NAMALWA (cell line): Measurements from ENCODE around the gene ZMYND10.

ENCODE experiments used
- DNase-seq: peaks from one replicate; pipeline ENCODE4 v3.0.0-alpha.2; 2015; ENCODE audit warnings: low spot score

Gene ZMYND10

DNA sequence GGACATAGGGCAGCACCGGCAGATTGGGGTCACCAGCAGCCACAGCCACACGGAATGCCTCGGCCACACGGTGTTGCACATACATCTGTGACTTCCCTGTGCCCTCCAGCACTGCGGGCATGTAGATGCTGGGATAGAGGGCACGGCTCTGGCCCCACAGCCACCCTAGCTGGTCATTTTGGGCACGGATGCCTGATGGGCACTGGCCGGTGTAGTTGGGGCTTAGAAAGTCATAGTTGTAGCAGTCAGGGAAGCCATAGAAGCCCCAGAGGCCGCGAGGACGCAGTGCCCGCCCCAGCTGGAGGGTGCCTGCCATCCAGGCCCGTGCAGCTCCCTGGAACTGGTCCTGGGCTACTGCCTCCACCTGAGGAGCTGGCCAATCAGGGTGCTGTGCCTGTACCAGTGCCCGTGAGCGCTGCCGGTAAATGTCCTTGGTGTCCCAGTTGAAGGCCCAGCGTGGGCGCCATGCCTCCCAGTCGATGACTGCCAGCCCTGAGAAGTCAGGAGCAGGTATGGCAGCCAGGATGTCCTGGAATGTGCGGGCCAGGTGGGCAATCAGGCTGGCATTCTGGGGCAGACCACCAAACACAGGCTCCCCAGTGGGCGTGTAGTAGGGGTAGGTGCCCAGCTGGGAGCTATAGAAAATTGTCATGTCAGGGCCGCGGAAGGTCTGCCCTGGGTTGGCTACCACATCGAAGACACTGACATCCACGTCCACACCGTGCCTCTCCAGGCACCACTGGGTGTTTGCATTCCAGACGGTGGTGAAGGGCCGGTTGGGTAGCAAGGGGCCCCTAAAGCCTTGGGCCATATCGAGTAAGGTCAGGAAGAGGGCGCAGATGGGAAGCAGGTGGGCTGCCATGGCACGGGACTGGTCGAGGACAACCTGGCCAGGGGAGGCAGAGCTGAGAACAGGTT is 43.2 kb downstream of the ZMYND10 start:
- no peak for DNase-seq

GRCh38 chr3:50300681-50301254 is 44.8 kb downstream of the ZMYND10 start:
- no peak for DNase-seq

DNA sequence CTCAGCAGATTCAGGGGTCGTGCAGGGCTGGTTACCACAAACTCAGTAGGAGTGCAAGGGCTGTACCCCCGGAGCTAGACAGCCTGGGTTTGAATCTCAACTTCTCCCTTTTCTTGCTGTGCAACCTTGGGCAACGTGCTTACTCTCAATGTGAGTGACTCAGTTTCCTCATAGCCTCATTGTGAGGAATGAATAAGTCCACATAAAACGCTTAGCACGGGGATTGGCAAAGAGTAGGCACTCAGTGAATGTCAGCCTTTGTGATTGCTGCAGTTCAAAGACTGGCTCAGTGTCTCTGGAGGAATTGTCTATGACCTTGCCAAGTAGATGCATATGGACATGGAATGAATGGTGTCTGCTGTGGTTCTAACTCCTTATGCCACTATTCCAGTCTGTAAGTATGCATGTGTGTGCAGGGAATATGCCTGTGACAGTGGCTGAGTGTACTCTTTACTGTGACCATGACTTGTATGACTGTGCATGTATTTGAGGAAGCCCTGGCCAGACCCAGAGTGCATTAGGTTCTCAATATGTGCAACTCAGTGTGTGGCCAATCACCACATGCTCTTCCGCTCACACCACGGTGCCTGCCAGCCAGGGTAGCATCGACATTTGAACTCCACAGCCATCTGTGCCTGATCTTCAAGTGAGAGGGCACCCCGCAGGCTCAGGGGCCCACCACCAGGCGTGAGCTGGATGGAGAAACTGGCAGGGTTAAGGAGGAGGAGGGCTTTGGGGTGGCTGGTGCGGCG is 45.4 kb downstream of the ZMYND10 start:
- no peak for DNase-seq

DNA sequence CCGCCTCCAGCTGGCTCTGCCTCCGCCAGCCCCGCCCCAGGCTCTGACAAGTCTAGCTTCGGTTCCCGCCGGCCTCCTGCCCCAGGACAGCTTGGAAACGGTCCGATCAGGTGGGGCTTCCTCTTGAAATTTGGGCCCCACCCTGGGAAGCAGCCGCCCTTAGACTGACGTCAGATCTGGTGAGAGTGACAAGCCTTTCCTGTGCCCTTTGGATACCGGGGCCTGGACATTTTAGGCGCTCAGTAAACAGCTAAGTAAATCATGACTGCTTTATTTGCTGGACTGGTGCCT is 45.9 kb downstream of the ZMYND10 start:
- no peak for DNase-seq

DNA sequence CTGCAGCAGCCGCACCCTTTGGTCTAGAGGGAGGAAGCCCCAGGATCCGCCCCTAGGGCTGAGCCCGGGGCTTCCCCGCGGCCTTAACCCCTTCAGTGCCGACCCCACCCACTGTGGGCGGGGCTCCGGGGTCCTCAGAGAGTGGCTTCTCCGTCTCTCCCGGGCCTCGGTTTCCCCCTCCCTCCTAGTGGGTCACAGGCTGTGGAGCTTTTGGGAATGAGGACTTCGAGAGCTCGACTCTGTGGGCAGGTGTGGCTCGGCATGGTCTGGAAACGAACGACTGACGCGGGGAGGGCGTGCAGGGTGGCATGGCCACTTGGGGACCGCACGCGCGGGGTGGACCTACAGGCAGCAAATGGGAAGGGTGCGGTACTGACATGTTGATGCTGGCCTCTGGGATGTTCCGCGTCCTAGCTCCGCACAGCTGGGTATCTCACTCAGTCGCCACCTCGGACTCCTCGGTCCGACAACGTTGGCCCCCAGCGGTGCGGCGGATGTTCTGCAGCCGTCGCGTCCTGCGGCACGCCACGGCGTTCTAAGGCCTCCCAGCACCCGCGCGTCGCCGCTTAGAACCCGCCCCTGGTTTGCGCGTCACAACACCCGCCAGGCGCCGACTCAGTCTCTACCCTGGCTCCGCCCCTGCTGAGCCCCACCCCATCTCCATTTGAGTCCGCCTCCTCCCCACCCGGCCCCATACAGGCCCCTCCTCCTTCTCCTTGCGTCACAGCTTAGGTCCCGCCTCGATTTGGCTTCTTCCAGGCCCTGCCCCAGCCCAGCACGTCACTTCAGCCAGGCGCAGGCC is 46.5 kb downstream of the ZMYND10 start, which contains the start of the genes HYAL3 and NAA80:
Gene HYAL3, minus strand, starts transcription at position 570 of the 802 bp plus-strand sequence. CDS start 3,803 bp downstream, outside the sequence.
Gene NAA80, minus strand, starts transcription at position 570 of the 802 bp plus-strand sequence. CDS start 1,942 bp downstream, outside the sequence.
- DNase-seq: peak; percentile 95

DNA sequence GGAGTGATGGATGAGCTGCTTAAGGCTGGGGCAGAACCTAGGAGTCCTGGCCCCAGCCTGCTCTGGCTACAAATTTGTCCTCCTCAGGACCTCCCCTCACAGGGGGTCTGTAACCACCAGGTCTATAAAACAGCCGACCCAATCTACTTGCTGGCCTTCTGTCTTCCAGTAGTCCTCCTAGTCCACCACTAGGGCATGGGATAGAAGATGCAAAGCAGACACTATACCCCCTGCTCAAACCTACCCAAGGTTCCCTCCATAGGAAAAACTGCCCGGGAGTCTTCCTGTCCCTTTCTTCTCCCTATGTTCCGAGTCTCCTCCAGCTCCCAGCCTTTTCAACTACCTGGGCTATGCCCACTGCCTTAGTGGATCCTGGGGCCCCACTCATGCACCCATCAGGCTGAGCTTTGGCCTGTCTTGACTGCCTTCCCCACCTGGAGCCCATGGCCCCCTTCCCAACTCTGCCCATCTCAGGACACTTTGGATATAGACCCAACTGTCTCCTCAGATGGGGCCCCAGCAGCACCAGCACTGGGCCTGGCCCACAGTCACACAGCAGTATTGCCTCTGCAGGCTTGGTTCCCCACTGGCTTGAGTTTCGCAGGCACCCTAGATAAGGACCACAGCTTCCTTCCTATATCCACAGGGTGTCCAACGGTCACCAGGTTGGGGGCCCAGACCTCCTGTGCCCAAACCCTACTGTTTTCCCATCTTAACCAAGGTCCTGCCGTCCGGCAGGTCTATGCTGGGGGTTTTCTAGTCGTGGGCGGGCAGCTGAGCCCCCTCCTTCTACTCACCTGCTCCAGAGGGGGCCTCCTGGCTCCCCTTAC is 47.4 kb downstream of the ZMYND10 start:
- DNase-seq: no peak

DNA sequence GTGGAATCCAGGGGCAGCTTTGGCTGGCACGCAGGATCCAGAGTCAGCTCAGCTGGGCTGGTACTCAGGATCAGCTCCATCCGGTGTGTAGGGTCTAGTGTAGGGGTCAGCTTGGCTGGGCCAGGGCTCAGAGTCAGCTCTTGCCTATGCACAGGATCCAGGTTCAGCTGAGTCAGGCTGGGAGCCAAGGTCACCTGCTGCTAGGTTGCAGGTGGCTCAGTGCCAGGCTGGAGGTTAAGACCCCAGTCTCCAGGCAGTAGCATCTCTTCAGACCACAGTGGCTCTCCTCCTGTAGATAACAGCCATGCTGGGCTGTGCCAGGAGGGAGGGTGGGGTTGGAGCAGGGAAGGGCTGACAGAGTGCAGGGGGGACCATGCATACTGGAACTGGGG is 48.2 kb downstream of the ZMYND10 start:
- no peak for DNase-seq

DNA sequence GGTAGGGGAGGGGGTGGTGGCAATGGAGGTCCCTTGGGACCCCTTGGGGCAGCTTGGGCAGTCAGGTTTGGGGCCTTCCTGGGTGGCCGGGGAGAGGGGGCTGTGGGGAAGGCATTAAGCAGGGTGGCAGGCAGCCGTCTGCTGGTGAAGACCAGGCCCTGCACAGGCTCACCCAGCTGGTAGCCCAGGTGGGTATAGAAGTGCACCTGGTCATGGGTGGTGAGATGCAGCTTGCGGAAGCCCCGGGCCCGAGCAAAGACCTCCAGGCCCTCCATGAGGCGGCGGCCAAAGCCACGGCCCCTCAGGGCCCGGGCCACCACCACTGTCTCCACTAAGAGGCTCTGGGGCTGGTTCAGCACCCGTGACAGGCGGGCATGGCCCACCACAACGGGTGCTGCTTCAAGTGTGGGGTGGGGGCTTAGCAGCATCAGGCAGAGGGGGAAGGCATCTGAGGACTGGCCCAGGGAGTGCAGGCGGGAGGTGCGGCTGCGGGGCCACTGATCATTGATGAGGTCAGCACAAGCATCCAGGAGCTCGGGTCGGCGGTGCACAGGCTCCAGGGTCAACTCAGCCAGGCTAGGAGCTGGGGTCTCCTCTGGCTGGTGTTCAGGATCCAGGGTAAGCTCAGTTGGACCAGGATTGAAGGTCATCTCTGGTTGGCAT is 48.7 kb downstream of the ZMYND10 start:
- DNase-seq: no peak

GRCh38 chr3:50295553-50296431 is 49.7 kb downstream of the ZMYND10 start:
- no peak for DNase-seq

GRCh38 chr3:50294492-50295403 is 50.8 kb downstream of the ZMYND10 start:
- no peak for DNase-seq

DNA sequence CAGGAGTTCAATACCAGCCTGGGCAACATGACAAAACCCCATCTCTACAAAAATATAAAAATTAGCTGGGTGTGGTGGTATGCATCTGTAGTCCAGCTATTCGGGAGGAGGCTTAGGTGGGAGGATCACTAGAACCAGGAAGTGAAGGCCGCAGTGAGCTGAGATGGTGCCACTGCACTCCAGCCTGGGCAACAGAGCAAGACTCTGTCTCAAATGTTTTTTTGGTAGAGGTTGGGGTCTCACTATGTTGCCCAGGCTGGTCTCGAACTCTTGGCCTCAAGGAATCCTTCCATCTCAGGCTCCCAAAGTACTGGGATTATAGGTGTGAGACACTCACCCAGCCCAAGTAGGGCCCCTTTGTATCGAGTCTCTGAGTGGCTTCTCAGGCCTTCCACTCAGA is 51.4 kb downstream of the ZMYND10 start:
- DNase-seq: no peak

DNA sequence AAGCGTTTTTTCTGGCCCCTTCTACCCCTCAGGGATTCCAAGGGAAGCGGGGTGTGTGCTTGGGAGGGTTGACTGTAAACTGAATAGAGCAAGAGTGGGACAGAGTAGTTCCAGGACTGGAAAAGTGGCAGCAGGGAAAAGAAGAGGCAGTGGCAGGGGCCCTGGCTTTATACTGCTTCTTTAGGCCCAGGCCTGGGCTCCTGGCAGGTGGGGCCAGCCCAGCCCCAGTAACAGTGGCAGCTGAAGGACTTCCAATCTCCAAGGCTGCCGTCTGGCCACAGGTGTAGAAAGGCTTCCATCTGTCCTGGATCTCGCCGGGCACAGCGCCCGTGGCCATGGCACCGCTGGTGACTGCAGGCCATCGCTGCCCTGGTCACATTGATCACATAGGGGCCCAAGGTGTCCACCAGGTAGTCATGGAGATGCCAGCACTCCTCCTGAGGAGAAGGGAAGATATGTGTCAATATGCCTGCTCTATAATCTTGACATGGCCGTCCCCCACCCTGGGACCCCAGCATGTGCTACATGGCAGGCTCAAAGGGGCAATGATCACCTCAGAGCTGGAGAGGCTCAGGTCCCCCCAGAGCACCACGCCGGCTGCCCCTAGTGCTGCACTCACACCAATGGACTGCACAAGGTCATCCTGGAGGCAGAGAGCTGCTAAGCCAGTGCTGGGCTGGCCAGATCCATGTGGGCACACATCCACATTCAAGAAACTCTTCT is 52.3 kb downstream of the ZMYND10 start:
- no peak for DNase-seq

- DNase-seq: peak; percentile 92
These were observed 53.1 kb downstream of the ZMYND10 start, which contains the start of gene IFRD2 for GRCh38 chr3:50292159-50293078. IFRD2 (minus strand) TSS chr3:50292429; CDS start chr3:50292274, 155 bp downstream.
